GM12892 (cell line): ENCODE measurements around the gene NUDT19.

Experiments
- POLR2A ChIP-seq: IDR thresholded peaks from 2 replicates; pipeline ENCODE4 v1.6.1; 2011; ENCODE audit warnings: low read depth, low read length, control low read depth
- POLR2AphosphoS5 ChIP-seq: IDR thresholded peaks from 2 replicates; pipeline ENCODE4 v1.6.1; 2011; ENCODE audit warnings: low read depth, low read length, control low read depth
- TAF1 ChIP-seq: IDR thresholded peaks from 2 replicates; pipeline ENCODE4 v1.6.1; 2011; ENCODE audit warnings: low read depth, mild to moderate bottlenecking, control low read depth, low read length, borderline replicate concordance

DNA sequence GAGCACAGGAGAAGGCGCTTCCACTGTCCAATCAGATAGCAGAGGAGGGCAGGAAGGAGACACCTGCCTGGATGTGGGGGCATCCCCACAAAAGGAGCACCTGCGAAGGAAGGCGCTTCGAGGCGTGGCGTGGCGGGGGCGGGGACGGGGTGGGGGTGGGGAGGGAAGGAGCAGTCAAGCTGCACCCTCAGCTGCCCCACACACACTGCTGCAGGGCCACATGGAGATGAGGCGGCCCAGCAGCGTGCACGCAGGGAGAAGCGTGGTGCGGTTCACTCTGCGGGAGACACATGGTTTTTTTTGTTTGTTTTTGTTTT lies 38.1 kb upstream of the NUDT19 start:
- TF ChIP-seq POLR2A (no peak), TAF1 (no peak), POLR2AphosphoS5 (no peak)
